KG1 (cell line): Measurements from ENCODE around the gene PHC1.

ENCODE experiments used
- DNase-seq: peaks from one replicate; lab custom pipeline; 2025; lab: John Stamatoyannopoulos, UW

The PHC1 gene

GRCh38 chr12:8950221-8950527 lies 35.9 kb downstream of the PHC1 start:
- DNase-seq, result peak; percentile 90

- DNase-seq, result no peak
Measured at GRCh38 chr12:8950702-8951478, 36.6 kb downstream of the PHC1 start.

GRCh38 chr12:8951744-8952143 lies 37.4 kb downstream of the PHC1 start:
- DNase-seq, result no peak

- no peak for DNase-seq
Measured at GRCh38 chr12:8953773-8954402, 39.6 kb downstream of the PHC1 start.

GRCh38 chr12:8956073-8956472 lies 41.8 kb downstream of the PHC1 start:
- DNase-seq, result no peak

GRCh38 chr12:8956772-8957171 lies 42.5 kb downstream of the PHC1 start:
- no peak for DNase-seq

- DNase-seq, result no peak
Measured at GRCh38 chr12:8957561-8957960, 43.3 kb downstream of the PHC1 start.

- DNase-seq, result no peak
Measured at GRCh38 chr12:8958066-8958465, 43.8 kb downstream of the PHC1 start.

- DNase-seq, result no peak
Measured at GRCh38 chr12:8960176-8960575, 45.9 kb downstream of the PHC1 start.

GRCh38 chr12:8968761-8969160 lies 54.5 kb downstream of the PHC1 start:
- DNase-seq, result no peak

- DNase-seq, result no peak
Measured at GRCh38 chr12:8969861-8970411, 55.6 kb downstream of the PHC1 start.

- DNase-seq, result no peak
Measured at GRCh38 chr12:8970432-8970831, 56.1 kb downstream of the PHC1 start.

- no peak for DNase-seq
Measured at GRCh38 chr12:8980137-8980536, 65.8 kb downstream of the PHC1 start.

GRCh38 chr12:8985213-8985754 lies 71.0 kb downstream of the PHC1 start:
- DNase-seq, result peak; percentile 17

- DNase-seq, result peak; percentile 32
Measured at GRCh38 chr12:8987163-8987562, 72.9 kb downstream of the PHC1 start.

- DNase-seq, result no peak
Measured at GRCh38 chr12:8987685-8988084, 73.4 kb downstream of the PHC1 start.

- DNase-seq, result peak; percentile 55
Measured at GRCh38 chr12:8989413-8989812, 75.1 kb downstream of the PHC1 start, which contains the start of gene KLRG1. KLRG1 (plus strand) TSS chr12:8989546; CDS start chr12:8989636, 90 bp downstream.
